NCI-H748 (cell line): ENCODE measurements around the gene TEX55.
"Not testable (repeated sequence)": the region's sequence is repeated elsewhere in the genome, so short reads cannot be mapped to it uniquely, and the experiment has no call there.

ENCODE experiments used
- DNase-seq: peaks from one replicate; lab custom pipeline; 2025; ENCODE audit not compliant: unreplicated experiment; lab: John Stamatoyannopoulos, UW

TEX55 gene

GRCh38 chr3:119145500-119146167, at the start of gene TEX55:
TSS of gene TEX55 (plus strand) at chr3:119146165. CDS start at chr3:119146190, 25 bp downstream.
- peak; percentile 88 for DNase-seq

GRCh38 chr3:119098003-119098402, 48.0 kb upstream of the TEX55 start:
- DNase-seq = no peak

- peak; percentile 27 for DNase-seq
These were observed 47.2 kb upstream of the TEX55 start for GRCh38 chr3:119098619-119099222.

GRCh38 chr3:119099785-119100184, 46.2 kb upstream of the TEX55 start:
- DNase-seq = no peak

GRCh38 chr3:119104031-119104430, 41.9 kb upstream of the TEX55 start:
- no peak for DNase-seq

- DNase-seq = not testable (repeated sequence)
These were observed 27.6 kb upstream of the TEX55 start for GRCh38 chr3:119118330-119118729.

GRCh38 chr3:119120480-119120879, 25.5 kb upstream of the TEX55 start:
- DNase-seq = no peak

GRCh38 chr3:119122350-119122749, 23.6 kb upstream of the TEX55 start:
- no peak for DNase-seq

GRCh38 chr3:119125342-119125741, 20.6 kb upstream of the TEX55 start:
- no peak for DNase-seq

GRCh38 chr3:119125742-119126504, 20.0 kb upstream of the TEX55 start:
- DNase-seq = no peak

GRCh38 chr3:119130291-119130690, 15.7 kb upstream of the TEX55 start:
- not testable (repeated sequence) for DNase-seq

GRCh38 chr3:119132291-119132690, 13.7 kb upstream of the TEX55 start:
- DNase-seq = not testable (repeated sequence)

- DNase-seq = not testable (repeated sequence)
These were observed 6.6 kb upstream of the TEX55 start for GRCh38 chr3:119139360-119139759.

GRCh38 chr3:119140466-119140865, 5.5 kb upstream of the TEX55 start:
- DNase-seq = no peak

GRCh38 chr3:119145128-119145499, 851 bp upstream of the TEX55 start:
- no peak for DNase-seq

- no peak for DNase-seq
These were observed 812 bp downstream of the TEX55 start for GRCh38 chr3:119146578-119147375.

- no peak for DNase-seq
These were observed 1.5 kb downstream of the TEX55 start for GRCh38 chr3:119147494-119147893.

- no peak for DNase-seq
These were observed 2.7 kb downstream of the TEX55 start for GRCh38 chr3:119148493-119149180.

GRCh38 chr3:119149484-119149883, 3.5 kb downstream of the TEX55 start:
- DNase-seq = no peak

GRCh38 chr3:119156868-119157267, 10.9 kb downstream of the TEX55 start:
- DNase-seq = no peak

- no peak for DNase-seq
These were observed 12.0 kb downstream of the TEX55 start for GRCh38 chr3:119157971-119158370.
